T-helper 2 cell treated with Interferon-gamma antibody and Interleukin-4, amounts not matched to agents 5 μg/mL and 100 μg/mL, for 36 hours (primary cell): ENCODE data around the gene MOB3B.
"Not testable (repeated sequence)": the region's sequence is repeated elsewhere in the genome, so short reads cannot be mapped to it uniquely, and the experiment has no call there.

Experiments used
- DNase-seq: peaks from one replicate; pipeline ENCODE4 v3.0.0; 2021; ENCODE audit warnings: low spot score
- H3K27ac Mint-ChIP-seq: one replicate; pipeline ENCODE4 v1.8.0; 2021; ENCODE audit warnings: mild to moderate bottlenecking, mixed read lengths
- H3K27me3 Mint-ChIP-seq: one replicate; pipeline ENCODE4 v1.8.0; 2021; ENCODE audit warnings: low read depth, mixed read lengths
- H3K36me3 Mint-ChIP-seq: one replicate; pipeline ENCODE4 v1.8.0; 2021; ENCODE audit warnings: low read depth, mixed read lengths
- H3K4me1 Mint-ChIP-seq: one replicate; pipeline ENCODE4 v1.8.0; 2021; ENCODE audit warnings: low read depth, mixed read lengths
- H3K4me3 Mint-ChIP-seq: one replicate; pipeline ENCODE4 v1.8.0; 2022; ENCODE audit warnings: mild to moderate bottlenecking, moderate library complexity, mixed read lengths
- H3K9me3 Mint-ChIP-seq: one replicate; pipeline ENCODE4 v1.8.0; 2021; ENCODE audit warnings: mixed read lengths

Gene MOB3B

GRCh38 chr9:27448356-27448755, 81.3 kb downstream of the MOB3B start:
- not testable (repeated sequence) for H3K27me3 Mint-ChIP-seq, DNase-seq, H3K4me3 Mint-ChIP-seq, H3K36me3 Mint-ChIP-seq, H3K9me3 Mint-ChIP-seq, H3K4me1 Mint-ChIP-seq, H3K27ac Mint-ChIP-seq

GRCh38 chr9:27447031-27447683, 82.5 kb downstream of the MOB3B start:
- Mint-ChIP-seq H3K9me3 (no peaks in the 10 kb centered on the region), H3K36me3 (no peaks in the 10 kb centered on the region), H3K4me3 (no peak overlapping the region), H3K27ac (no peak overlapping the region), H3K27me3 (no peaks in the 10 kb centered on the region), H3K4me1 (no peaks in the 10 kb centered on the region)
- no peak for DNase-seq

DNA sequence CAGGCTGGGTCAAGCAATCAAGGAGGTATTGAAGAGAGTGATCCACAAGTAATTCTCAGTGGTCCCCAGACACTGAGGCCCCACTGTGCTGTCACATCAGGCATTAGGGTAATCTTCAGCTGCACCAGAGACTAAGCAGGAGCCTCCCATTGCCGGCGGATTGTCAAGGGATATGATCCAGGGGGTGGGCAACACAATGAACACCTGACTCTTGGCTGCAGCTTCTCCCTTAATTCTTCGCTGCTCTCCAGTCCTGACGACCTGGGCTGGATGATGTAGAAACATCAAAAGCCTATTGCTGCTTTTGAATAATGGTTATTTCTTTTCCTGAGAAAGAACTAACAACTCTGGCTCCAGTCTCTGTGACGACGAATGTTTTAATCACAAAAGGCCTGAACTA, 83.9 kb downstream of the MOB3B start:
- H3K4me3 Mint-ChIP-seq, result no peak overlapping the region
- no peaks in the 10 kb centered on the region for H3K36me3 Mint-ChIP-seq
- peaks cover 5% of the 10 kb centered on the region for H3K4me1 Mint-ChIP-seq
- no peaks in the 10 kb centered on the region for H3K27me3 Mint-ChIP-seq
- no peak for DNase-seq
- H3K27ac Mint-ChIP-seq, result no peak overlapping the region
- H3K9me3 Mint-ChIP-seq, result no peaks in the 10 kb centered on the region

DNA sequence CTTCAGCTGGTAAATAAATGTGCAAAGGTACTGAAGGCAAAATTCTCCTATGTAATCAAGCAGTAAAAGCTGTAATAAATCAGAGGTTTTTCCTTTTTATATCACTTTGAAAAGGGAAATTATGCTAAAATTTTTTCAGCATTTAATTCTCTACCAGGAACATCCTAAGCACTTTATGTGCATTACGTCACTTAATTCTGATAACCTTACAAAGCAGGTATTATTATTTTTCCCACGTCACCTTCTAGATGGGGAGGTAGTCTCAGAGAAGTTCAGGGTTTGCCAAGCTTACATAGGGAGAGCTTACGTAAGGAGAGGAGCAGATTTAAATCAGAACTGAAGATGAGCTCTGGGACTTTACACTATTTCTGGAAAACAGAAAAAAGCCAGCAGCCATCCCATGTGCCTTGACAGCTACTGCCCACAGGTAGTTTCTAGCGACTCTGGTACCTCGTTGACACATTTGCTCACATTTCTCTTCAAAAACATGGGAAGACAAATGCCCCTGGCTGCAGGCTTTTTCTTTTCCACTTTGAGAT, 84.5 kb downstream of the MOB3B start:
- H3K36me3 Mint-ChIP-seq, result no peaks in the 10 kb centered on the region
- H3K4me1 Mint-ChIP-seq, result peaks cover 5% of the 10 kb centered on the region
- no peaks in the 10 kb centered on the region for H3K27me3 Mint-ChIP-seq
- no peak overlapping the region for H3K27ac Mint-ChIP-seq
- H3K4me3 Mint-ChIP-seq, result no peak overlapping the region
- no peaks in the 10 kb centered on the region for H3K9me3 Mint-ChIP-seq
- DNase-seq, result no peak

DNA sequence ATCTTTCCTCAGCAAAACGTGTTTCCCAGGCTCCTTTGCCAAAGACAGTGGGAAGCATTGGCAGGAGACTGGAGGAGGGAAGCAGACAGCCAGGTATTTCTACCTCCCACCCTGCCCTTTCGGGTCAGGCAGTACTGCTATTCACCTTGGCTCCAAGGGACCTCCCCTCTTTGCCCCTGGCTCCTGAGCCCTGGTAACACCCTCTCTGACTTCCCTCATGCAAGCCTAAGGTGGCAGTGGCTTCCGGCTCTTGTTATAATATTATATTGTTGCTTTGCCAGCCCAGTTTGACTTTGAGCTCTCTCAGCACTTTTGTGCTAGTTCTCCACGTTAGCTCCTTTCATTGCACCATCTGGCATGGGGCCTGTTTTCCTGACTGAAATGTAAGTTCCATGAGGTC, 87.2 kb downstream of the MOB3B start:
- Mint-ChIP-seq H3K4me1 (peaks cover 6% of the 10 kb centered on the region), H3K9me3 (no peaks in the 10 kb centered on the region), H3K27me3 (no peaks in the 10 kb centered on the region), H3K27ac (no peak overlapping the region), H3K36me3 (no peaks in the 10 kb centered on the region), H3K4me3 (no peak overlapping the region)
- DNase-seq, result no peak

DNA sequence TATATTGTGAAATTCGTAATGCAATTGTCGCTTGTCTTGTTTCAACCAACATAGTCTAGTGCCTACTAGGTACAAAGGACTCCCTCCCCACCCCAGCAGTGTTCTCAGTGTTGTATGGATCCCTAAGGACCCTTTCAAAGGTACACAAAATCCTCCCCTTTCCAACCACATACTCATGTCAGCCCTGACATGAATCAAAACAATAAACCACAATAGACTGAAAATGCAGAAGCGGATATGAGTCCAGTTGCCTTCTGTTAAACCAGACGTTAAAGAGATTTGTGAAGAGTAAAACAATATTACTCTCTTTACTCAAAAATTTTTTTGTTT, 87.9 kb downstream of the MOB3B start:
- no peak overlapping the region for H3K27ac Mint-ChIP-seq
- H3K27me3 Mint-ChIP-seq, result no peaks in the 10 kb centered on the region
- peaks cover 6% of the 10 kb centered on the region for H3K4me1 Mint-ChIP-seq
- H3K9me3 Mint-ChIP-seq, result no peaks in the 10 kb centered on the region
- no peak overlapping the region for H3K4me3 Mint-ChIP-seq
- no peaks in the 10 kb centered on the region for H3K36me3 Mint-ChIP-seq
- no peak for DNase-seq

- Mint-ChIP-seq H3K36me3 (no peaks in the 10 kb centered on the region), H3K4me3 (no peak overlapping the region), H3K9me3 (no peaks in the 10 kb centered on the region), H3K4me1 (peaks cover 6% of the 10 kb centered on the region), H3K27me3 (no peaks in the 10 kb centered on the region), H3K27ac (no peak overlapping the region)
- DNase-seq, result no peak
These were observed 88.5 kb downstream of the MOB3B start for GRCh38 chr9:27440888-27441740.

DNA sequence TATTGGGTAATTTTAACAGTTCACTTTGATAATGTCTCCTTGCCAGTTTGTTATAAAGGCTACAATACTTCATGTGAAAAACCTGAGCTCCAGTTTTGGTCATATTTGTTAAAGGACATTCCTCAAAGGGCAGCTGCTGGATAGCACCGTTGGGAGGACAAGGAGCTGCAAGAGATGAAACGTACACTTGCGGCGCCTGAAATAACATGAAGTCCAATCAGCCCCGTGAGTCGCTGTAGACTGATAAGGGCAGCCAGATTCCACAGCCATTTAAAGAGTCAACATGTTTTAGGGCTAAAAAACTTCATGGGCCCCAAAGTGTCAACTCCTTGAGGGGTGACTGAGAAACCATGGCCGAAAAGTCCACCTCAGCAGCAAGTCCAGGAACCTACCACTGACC, 91.1 kb downstream of the MOB3B start:
- Mint-ChIP-seq H3K27me3 (no peaks in the 10 kb centered on the region), H3K4me3 (no peak overlapping the region), H3K27ac (no peak overlapping the region), H3K36me3 (no peaks in the 10 kb centered on the region), H3K9me3 (no peaks in the 10 kb centered on the region), H3K4me1 (peaks cover 6% of the 10 kb centered on the region)
- DNase-seq, result no peak

DNA sequence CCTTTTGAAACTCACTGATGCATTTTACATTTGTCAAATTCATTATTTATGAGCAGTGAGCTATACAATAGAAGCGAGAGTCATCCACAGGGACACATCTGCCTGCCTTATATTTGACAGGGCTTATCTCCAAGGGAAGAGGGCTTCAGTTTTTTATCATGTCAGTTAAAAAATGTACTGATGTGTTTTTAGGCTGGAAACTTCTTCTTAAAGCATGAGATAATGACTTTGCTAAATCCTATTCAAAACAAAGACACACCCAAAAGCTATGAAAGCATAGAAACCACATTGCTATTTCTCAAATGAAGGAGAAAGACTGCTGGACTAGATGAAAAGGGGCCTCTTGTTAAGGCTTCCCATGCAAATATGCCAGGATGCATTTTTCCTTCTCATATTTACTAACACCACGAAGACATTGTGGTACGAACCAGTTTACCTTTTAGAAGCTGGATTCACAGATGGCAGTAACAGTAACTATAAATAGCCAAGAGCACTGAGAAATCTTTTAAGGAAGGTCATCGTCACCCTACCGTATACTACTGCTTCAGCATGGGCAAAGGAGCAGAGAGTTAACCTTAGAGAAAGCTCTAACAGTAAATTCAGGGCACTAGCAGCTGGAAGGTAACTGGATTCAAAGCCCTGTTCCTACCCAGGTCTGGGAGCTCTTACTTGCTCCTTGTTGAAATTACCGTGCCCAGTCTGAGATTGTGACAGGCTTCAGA, 91.8 kb downstream of the MOB3B start:
- DNase-seq, result no peak
- Mint-ChIP-seq H3K9me3 (no peaks in the 10 kb centered on the region), H3K27ac (no peak overlapping the region), H3K4me1 (peaks cover 6% of the 10 kb centered on the region), H3K4me3 (no peak overlapping the region), H3K27me3 (no peaks in the 10 kb centered on the region), H3K36me3 (no peaks in the 10 kb centered on the region)

DNA sequence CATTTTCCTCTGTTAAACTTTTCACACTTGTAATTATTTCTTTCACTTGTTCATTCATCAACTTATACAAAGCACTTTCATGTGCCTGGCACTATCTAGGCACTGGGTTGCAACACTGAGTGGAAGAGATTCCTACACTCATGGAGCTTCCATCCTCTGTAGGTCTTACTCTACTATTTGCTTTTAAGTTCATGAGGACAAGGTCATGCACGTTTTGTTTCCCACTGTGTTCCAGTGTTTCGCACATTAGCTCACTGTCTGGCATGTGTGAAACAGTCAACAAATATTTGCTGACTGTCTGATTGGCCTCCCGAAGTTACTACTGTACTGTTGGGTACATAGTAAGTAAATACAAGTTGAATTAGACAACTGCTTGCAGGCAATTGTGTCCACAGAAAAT, 93.4 kb downstream of the MOB3B start:
- DNase-seq, result no peak
- Mint-ChIP-seq H3K36me3 (no peaks in the 10 kb centered on the region), H3K27ac (no peak overlapping the region), H3K27me3 (no peaks in the 10 kb centered on the region), H3K9me3 (no peaks in the 10 kb centered on the region), H3K4me1 (peaks cover 4% of the 10 kb centered on the region), H3K4me3 (no peak overlapping the region)

DNA sequence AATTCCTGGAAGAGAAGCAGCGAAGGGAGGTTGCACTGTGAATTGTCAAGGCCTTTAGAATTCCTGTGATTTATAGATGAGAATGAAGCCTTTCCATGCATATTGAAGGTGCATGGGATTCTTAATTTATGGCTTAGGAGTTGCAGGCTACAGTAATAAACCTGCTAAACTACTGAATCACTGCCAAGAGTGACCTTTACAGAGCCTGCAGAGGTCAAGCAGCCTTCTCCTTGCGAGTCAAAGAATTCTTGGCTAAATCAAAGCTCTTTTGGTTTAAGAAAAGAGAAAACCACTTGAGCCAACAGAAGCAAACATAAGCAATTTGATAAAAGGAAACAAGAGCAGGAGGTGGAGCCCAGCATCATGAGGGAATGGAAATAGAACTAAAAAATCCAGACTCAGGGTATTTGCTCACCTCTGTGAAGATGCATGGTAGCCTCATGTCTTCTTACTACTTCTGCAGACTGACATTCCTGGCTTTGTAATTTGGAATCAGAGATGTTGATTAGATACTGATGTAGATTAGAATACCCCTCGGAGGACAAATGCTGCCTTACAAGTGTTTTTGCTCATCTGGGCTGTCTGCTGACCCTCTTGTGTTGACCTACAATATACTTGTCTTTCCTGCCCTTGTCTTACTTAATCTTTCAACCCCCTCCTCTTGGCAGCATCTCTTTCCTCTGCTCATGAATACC, 95.8 kb downstream of the MOB3B start:
- no peak for DNase-seq
- H3K4me3 Mint-ChIP-seq, result no peak overlapping the region
- no peak overlapping the region for H3K27ac Mint-ChIP-seq
- H3K27me3 Mint-ChIP-seq, result peaks cover 2% of the 10 kb centered on the region
- no peaks in the 10 kb centered on the region for H3K36me3 Mint-ChIP-seq
- H3K9me3 Mint-ChIP-seq, result no peaks in the 10 kb centered on the region
- peaks cover 3% of the 10 kb centered on the region for H3K4me1 Mint-ChIP-seq

GRCh38 chr9:27432308-27432707, 97.3 kb downstream of the MOB3B start:
- DNase-seq, result no peak
- H3K27ac Mint-ChIP-seq, result no peak overlapping the region
- no peak overlapping the region for H3K4me3 Mint-ChIP-seq
- H3K4me1 Mint-ChIP-seq, result peaks cover 2% of the 10 kb centered on the region
- no peaks in the 10 kb centered on the region for H3K9me3 Mint-ChIP-seq
- H3K27me3 Mint-ChIP-seq, result peaks cover 2% of the 10 kb centered on the region
- H3K36me3 Mint-ChIP-seq, result no peaks in the 10 kb centered on the region

DNA sequence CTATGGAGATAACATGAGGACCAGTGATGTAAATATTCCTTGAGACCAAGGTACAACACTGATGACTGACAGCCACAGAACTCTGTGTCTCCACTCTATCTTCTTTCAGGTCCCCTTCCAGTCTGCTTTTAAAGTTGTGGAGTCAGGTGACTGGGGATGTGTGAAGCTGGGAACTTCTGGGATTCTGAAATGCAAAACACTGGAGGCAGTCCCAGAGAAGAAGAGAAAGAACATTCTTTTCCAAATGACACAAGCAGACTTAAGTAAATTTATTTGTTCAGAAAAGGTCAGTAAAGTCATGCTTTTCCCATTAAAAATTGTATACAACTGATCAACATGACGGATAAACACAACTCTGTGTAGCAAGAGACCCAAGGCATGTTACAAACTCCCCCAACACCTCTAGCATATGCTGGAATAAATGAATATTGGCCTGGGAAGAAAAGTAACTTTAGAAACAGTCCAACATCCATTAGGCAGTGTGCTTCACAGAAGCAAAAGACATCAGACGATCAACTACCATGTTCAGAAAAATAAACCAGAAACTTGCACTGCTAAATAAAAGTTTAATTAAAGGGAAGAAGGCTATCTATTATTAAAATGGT, 98.0 kb downstream of the MOB3B start:
- peaks cover 2% of the 10 kb centered on the region for H3K4me1 Mint-ChIP-seq
- peaks cover 2% of the 10 kb centered on the region for H3K27me3 Mint-ChIP-seq
- H3K36me3 Mint-ChIP-seq, result no peaks in the 10 kb centered on the region
- H3K4me3 Mint-ChIP-seq, result no peak overlapping the region
- H3K9me3 Mint-ChIP-seq, result no peaks in the 10 kb centered on the region
- no peak overlapping the region for H3K27ac Mint-ChIP-seq
- no peak for DNase-seq
